GM23248 (cell line): Measurements from ENCODE around the gene MPPED1.

Experiments
- EZH2 ChIP-seq: fragments of 200-600 bp; sonication (generic); IDR thresholded peaks from 2 replicates; pipeline ENCODE4 v1.6.1; 2018; ENCODE audit warnings: antibody characterized with exemption, mild to moderate bottlenecking; ENCODE audit not compliant: insufficient read depth, poor library complexity, severe bottlenecking
- EZH2phosphoT487 ChIP-seq: fragments of 200-600 bp; sonication (generic); IDR thresholded peaks from 2 replicates; pipeline ENCODE4 v1.6.1; 2018; ENCODE audit warnings: antibody characterized with exemption, moderate library complexity, mild to moderate bottlenecking, low read depth; ENCODE audit not compliant: insufficient read depth

- TF ChIP-seq EZH2phosphoT487 (no peak), EZH2 (no peak)
These were observed 64.5 kb downstream of the MPPED1 start for GRCh38 chr22:43476341-43476740.
